GM08714 (cell line): ENCODE measurements around the gene SEZ6L.

Experiments used
- H3K4me3 ChIP-seq: fragments of 200-500 bp; sonication (Bioruptor generic); 2 replicates; pipeline ENCODE4 v1.5.1; 2014; ENCODE audit warnings: mild to moderate bottlenecking, low read length, inconsistent platforms
- ZNF274 ChIP-seq: IDR thresholded peaks from 2 replicates; pipeline ENCODE4 v1.6.1; 2012; ENCODE audit warnings: mild to moderate bottlenecking, low read depth, low read length

SEZ6L gene

GRCh38 chr22:26259510-26259909 lies 90.2 kb downstream of the SEZ6L start:
- no peak overlapping the region for H3K4me3 ChIP-seq
- TF ChIP-seq ZNF274: no peak

GRCh38 chr22:26264162-26264561 lies 94.9 kb downstream of the SEZ6L start:
- no peak overlapping the region for H3K4me3 ChIP-seq
- TF ChIP-seq ZNF274: no peak

- H3K4me3 ChIP-seq: no peak overlapping the region
- TF ChIP-seq ZNF274: no peak
Observed at GRCh38 chr22:26265281-26265680, 96.0 kb downstream of the SEZ6L start.

GRCh38 chr22:26265909-26266308 lies 96.6 kb downstream of the SEZ6L start:
- TF ChIP-seq ZNF274: no peak

GRCh38 chr22:26267856-26268255 lies 98.6 kb downstream of the SEZ6L start:
- H3K4me3 ChIP-seq: no peak overlapping the region
- no peak for TF ChIP-seq ZNF274

More at GRCh38 chr22:26265909-26266308, 96.6 kb downstream of the SEZ6L start:
- no peak overlapping the region for H3K4me3 ChIP-seq

GRCh38 chr22:26269572-26269971 lies 100.3 kb downstream of the SEZ6L start:
- H3K4me3 ChIP-seq: no peak overlapping the region
- TF ChIP-seq ZNF274: no peak

- no peak overlapping the region for H3K4me3 ChIP-seq
- TF ChIP-seq ZNF274: no peak
Observed at GRCh38 chr22:26271427-26271826, 102.2 kb downstream of the SEZ6L start.

- no peak for TF ChIP-seq ZNF274
- no peak overlapping the region for H3K4me3 ChIP-seq
Observed at GRCh38 chr22:26273011-26273675, 103.9 kb downstream of the SEZ6L start.

GRCh38 chr22:26276529-26277160 lies 107.4 kb downstream of the SEZ6L start:
- no peak overlapping the region for H3K4me3 ChIP-seq
- TF ChIP-seq ZNF274: no peak

GRCh38 chr22:26281941-26282340 lies 112.7 kb downstream of the SEZ6L start:
- no peak overlapping the region for H3K4me3 ChIP-seq
- TF ChIP-seq ZNF274: no peak

GRCh38 chr22:26283330-26283729 lies 114.1 kb downstream of the SEZ6L start:
- H3K4me3 ChIP-seq: no peak overlapping the region
- TF ChIP-seq ZNF274: no peak

GRCh38 chr22:26285632-26286031 lies 116.4 kb downstream of the SEZ6L start:
- no peak overlapping the region for H3K4me3 ChIP-seq
- no peak for TF ChIP-seq ZNF274

- H3K4me3 ChIP-seq: no peak overlapping the region
- no peak for TF ChIP-seq ZNF274
Observed at GRCh38 chr22:26286091-26286820, 117.0 kb downstream of the SEZ6L start.

- H3K4me3 ChIP-seq: no peak overlapping the region
- no peak for TF ChIP-seq ZNF274
Observed at GRCh38 chr22:26287382-26288225, 118.3 kb downstream of the SEZ6L start.
